K562 (cell line): Measurements from ENCODE around the gene LY6G6F. TPM values are rescaled to one million over a fixed set of nuclear protein-coding genes. Genes with fewer than 3 reads are reported as not detected.

Experiments used
- ARID1B ChIP-seq: fragments of 450-650 bp; IDR thresholded peaks from 2 replicates; pipeline ENCODE4 v1.6.1; 2016; ENCODE audit warnings: antibody characterized with exemption, mild to moderate bottlenecking, inconsistent platforms
- CHD4 ChIP-seq: fragments of 200-600 bp; sonication (generic); IDR thresholded peaks from 3 replicates; pipeline ENCODE4 v1.6.1; 2012; ENCODE audit warnings: low read depth, mild to moderate bottlenecking, mixed read lengths, low read length, inconsistent platforms; ENCODE audit not compliant: insufficient read depth, insufficient replicate concordance, poor library complexity, severe bottlenecking
- EP300 ChIP-seq: IDR thresholded peaks from 2 replicates; pipeline ENCODE4 v1.6.1; 2012; ENCODE audit warnings: low read length, improper control_type of control experiment
- EP400 ChIP-seq: fragments of 450-650 bp; IDR thresholded peaks from 2 replicates; pipeline ENCODE4 v1.6.1; 2017; ENCODE audit warnings: antibody characterized with exemption, mild to moderate bottlenecking, moderate library complexity
- FOXM1 ChIP-seq, 2 experiments: fragments of 450-650 bp in 1 of 2; sonication (generic) in 1 of 2; formaldehyde crosslinking in 1 of 2; IDR thresholded peaks; 2 replicates each; pipeline versions ENCODE4 v1.6.1 to v1.9.0; 2017 to 2022; ENCODE audit warnings: low read depth in 2 of 2, mild to moderate bottlenecking in 2 of 2, missing genetic modification reagents in 1 of 2, moderate library complexity in 1 of 2
- HEY1 ChIP-seq: fragments of 250-450 bp; sonication (Bioruptor Pico); IDR thresholded peaks from 2 replicates; pipeline ENCODE4 v1.5.0; 2020; ENCODE audit warnings: mild to moderate bottlenecking, moderate library complexity, borderline replicate concordance
- HMBOX1 ChIP-seq: sonication (generic); IDR thresholded peaks from 2 replicates; pipeline ENCODE4 v1.6.1; 2016
- HNRNPLL ChIP-seq: fragments of 200-400 bp; formaldehyde crosslinking; IDR thresholded peaks from 2 replicates; pipeline ENCODE4 v1.6.1; 2017; ENCODE audit warnings: low read length, low read depth, mild to moderate bottlenecking; ENCODE audit not compliant: poor library complexity, severe bottlenecking
- MEIS2 ChIP-seq: fragments of 450-650 bp; IDR thresholded peaks from 2 replicates; pipeline ENCODE4 v1.6.1; 2014; ENCODE audit warnings: mild to moderate bottlenecking; ENCODE audit not compliant: partially characterized antibody
- MNT ChIP-seq, 2 experiments: fragments of 450-650 bp; conservative IDR thresholded peaks; 2 replicates each; pipeline ENCODE4 v1.6.1; 2017; ENCODE audit warnings: mild to moderate bottlenecking in 2 of 2, moderate library complexity in 2 of 2
- MTA3 ChIP-seq: fragments of 450-650 bp; formaldehyde crosslinking; IDR thresholded peaks from 2 replicates; pipeline ENCODE4 v1.6.1; 2017; ENCODE audit warnings: mild to moderate bottlenecking, borderline replicate concordance
- MYC ChIP-seq, 2 experiments: fragments of 250-450 bp in 1 of 2; sonication (Bioruptor Pico) in 1 of 2; IDR thresholded peaks; 2 replicates each; pipeline versions ENCODE4 v1.5.1 to v1.6.1; 2012 to 2021; ENCODE audit warnings: low read depth in 2 of 2, borderline replicate concordance in 1 of 2, improper control_type of control experiment in 1 of 2, low read length in 1 of 2, mild to moderate bottlenecking in 1 of 2, moderate library complexity in 1 of 2
- NRF1 ChIP-seq, 2 experiments: fragments of 450-650 bp; IDR thresholded peaks in 1 of 2; conservative IDR thresholded peaks in 1 of 2; 2 replicates each; pipeline ENCODE4 v1.6.1; 2014; ENCODE audit warnings: mild to moderate bottlenecking in 2 of 2
- RBM15 ChIP-seq: fragments of 200-400 bp; formaldehyde crosslinking; IDR thresholded peaks from 2 replicates; pipeline ENCODE4 v1.6.1; 2018; ENCODE audit warnings: mild to moderate bottlenecking, low read length, moderate library complexity; ENCODE audit not compliant: insufficient read depth
- ZNF12 ChIP-seq: sonication (generic); formaldehyde crosslinking; IDR thresholded peaks from 2 replicates; pipeline ENCODE4 v1.4.0; 2020; ENCODE audit warnings: mild to moderate bottlenecking, missing genetic modification reagents
- ZNF174 ChIP-seq: fragments of 250-450 bp; sonication (Bioruptor Pico); IDR thresholded peaks from 2 replicates; pipeline ENCODE4 v1.4.0; 2020; ENCODE audit warnings: mild to moderate bottlenecking
- ZNF384 ChIP-seq: IDR thresholded peaks from 2 replicates; pipeline ENCODE4 v1.6.1; 2012; ENCODE audit warnings: low read depth, low read length, improper control_type of control experiment
- polyA plus RNA-seq, 8 experiments: library from polyadenylated mRNA; depleted of rRNA in 4 of 8; stranded (reverse) in 5 of 8; unstranded in 3 of 8; fragments of >200 nt; fragmentation: Nextera tagmentation in 2 of 8; fragmentation: Illumina TruSeq in 1 of 8; extraction: Ambion mirVana in 2 of 8; extraction: Trizol in 1 of 8; gene quantifications; 2 replicates each; pipeline versions ENCODE4 v1.2.1 to v1.2.3, GENCODE V29; 2011 to 2014; ENCODE audit warnings: inconsistent platforms in 1 of 8, missing spikeins in 1 of 8
- total RNA-seq, 7 experiments: library from RNA; depleted of rRNA in 6 of 7; stranded (reverse); fragments of >200 nt in 6 of 7; fragmentation: Illumina TruSeq in 2 of 7; extraction: Trizol in 2 of 7; gene quantifications; 2 replicates each; pipeline versions ENCODE4 v1.2.1 to v1.2.3, GENCODE V29; 2011 to 2021; ENCODE audit warnings: low replicate concordance in 1 of 7
- TF ChIP-seq, protein P1 (sequence below): fragments of 250-450 bp; sonication (Bioruptor Pico); IDR thresholded peaks from 2 replicates; pipeline ENCODE4 v1.9.0; 2021; ENCODE audit warnings: mild to moderate bottlenecking
- TF ChIP-seq, protein P2 (sequence below), 2 experiments: fragments of 200-800 bp in 1 of 2; sonication (Bioruptor generic) in 1 of 2; sonication (generic) in 1 of 2; formaldehyde crosslinking in 1 of 2; IDR thresholded peaks in 1 of 2; conservative IDR thresholded peaks in 1 of 2; 2 replicates each; pipeline versions ENCODE4 v1.5.0 to v1.6.1; 2016 to 2020; ENCODE audit warnings: missing compliant biosample characterization in 1 of 2, missing genetic modification characterization in 1 of 2, missing genetic modification reagents in 1 of 2
- TF ChIP-seq, protein P3 (sequence below): fragments of 200-800 bp; sonication (Bioruptor generic); IDR thresholded peaks from 2 replicates; pipeline ENCODE4 v1.6.1; 2017; ENCODE audit warnings: missing genetic modification characterization, missing compliant biosample characterization

LY6G6F gene
- total and polyA plus RNA-seq, 9 of the 15 experiments (the other 6 are each of a cell fraction or from before 2014, with no cell fraction given), result 0.14 to 0.50 (median 0.28) TPM; not detected in 2

DNA sequence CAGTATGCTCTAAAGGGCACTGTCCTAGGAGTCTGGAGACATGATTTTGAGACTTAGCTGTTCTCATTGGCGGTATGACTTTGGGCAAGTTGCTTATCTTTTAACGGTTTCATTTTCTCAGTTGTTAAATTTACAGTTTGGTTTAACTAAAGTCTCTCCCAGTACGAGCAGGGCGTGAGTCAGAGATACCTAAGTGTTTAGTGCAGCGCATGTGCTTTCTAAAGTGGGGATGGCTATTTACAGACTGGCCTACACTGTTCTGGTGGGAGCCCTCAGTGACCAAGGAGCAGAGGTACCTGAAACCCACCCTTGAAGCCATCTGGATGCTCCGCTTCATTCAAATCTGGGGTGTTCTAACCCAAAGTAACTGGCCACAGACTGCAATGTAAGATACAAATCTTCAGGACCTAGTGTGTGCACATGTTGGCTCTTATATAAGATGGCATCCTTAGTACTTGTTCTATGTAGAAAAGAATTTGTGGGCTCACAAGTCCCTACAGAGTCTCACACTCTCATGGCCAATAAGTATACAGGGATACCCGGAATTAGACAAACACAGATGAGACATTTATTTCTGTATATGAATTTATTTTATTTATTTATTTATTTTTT is 43.9 kb downstream of the LY6G6F start (continued):
- TF ChIP-seq FOXM1 (IDR thresholded peaks at IDR 0.05; ENCODE audit: low read depth) (0 out of 2 replicates have a peak, but pooled peaks have one; percentile 22), FOXM1 (CRISPR knock-in tag; IDR thresholded peaks at IDR 0.05; ENCODE audit: low read depth) (no peak), NRF1 (conservative IDR thresholded peaks at IDR 0.05 in 1 of 2, IDR thresholded peaks at IDR 0.05 in 1 of 2) (peak; percentile 48 to 62; a peak in 3 of 4 replicates), ARID1B (peak; percentile 32), HEY1 (CRISPR knock-in tag) (no peak), ZNF384 (no peak), ZNF174 (CRISPR knock-in tag) (0 out of 2 replicates have a peak, but pooled peaks have one; percentile 74), EP300 (peak; percentile 14; the same call in 1 of the 2 replicates), ZNF12 (CRISPR knock-in tag) (no peak), RBM15 (no peak), MEIS2 (no peak), CHD4 (no peak), HMBOX1 (peak; percentile 79), MYC (IDR thresholded peaks at IDR 0.05; ENCODE audit: low read depth, low read length) (peak; percentile 29; the same call in 1 of the 2 replicates), MYC (CRISPR knock-in tag; IDR thresholded peaks at IDR 0.05; ENCODE audit: borderline replicate concordance, low read depth) (no peak), MTA3 (peak; percentile 56; the same call in 1 of the 2 replicates), MNT (conservative IDR thresholded peaks at IDR 0.05) (peak in 1 of 2 experiments; percentile 51; a peak in 1 of 4 replicates), EP400 (peak; percentile 25; the same call in 1 of the 2 replicates), HNRNPLL (peak; percentile 85)
- TF ChIP-seq, protein P1, sequence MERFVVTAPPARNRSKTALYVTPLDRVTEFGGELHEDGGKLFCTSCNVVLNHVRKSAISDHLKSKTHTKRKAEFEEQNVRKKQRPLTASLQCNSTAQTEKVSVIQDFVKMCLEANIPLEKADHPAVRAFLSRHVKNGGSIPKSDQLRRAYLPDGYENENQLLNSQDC (CRISPR knock-in tag), result no peak
- TF ChIP-seq, protein P2, sequence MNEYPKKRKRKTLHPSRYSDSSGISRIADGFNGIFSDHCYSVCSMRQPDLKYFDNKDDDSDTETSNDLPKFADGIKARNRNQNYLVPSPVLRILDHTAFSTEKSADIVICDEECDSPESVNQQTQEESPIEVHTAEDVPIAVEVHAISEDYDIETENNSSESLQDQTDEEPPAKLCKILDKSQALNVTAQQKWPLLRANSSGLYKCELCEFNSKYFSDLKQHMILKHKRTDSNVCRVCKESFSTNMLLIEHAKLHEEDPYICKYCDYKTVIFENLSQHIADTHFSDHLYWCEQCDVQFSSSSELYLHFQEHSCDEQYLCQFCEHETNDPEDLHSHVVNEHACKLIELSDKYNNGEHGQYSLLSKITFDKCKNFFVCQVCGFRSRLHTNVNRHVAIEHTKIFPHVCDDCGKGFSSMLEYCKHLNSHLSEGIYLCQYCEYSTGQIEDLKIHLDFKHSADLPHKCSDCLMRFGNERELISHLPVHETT (CRISPR knock-in tag; conservative IDR thresholded peaks at IDR 0.05 in 1 of 2, IDR thresholded peaks at IDR 0.05 in 1 of 2), result no peak
- TF ChIP-seq, protein P3, sequence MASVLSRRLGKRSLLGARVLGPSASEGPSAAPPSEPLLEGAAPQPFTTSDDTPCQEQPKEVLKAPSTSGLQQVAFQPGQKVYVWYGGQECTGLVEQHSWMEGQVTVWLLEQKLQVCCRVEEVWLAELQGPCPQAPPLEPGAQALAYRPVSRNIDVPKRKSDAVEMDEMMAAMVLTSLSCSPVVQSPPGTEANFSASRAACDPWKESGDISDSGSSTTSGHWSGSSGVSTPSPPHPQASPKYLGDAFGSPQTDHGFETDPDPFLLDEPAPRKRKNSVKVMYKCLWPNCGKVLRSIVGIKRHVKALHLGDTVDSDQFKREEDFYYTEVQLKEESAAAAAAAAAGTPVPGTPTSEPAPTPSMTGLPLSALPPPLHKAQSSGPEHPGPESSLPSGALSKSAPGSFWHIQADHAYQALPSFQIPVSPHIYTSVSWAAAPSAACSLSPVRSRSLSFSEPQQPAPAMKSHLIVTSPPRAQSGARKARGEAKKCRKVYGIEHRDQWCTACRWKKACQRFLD, result peak; percentile 86; the same call in 1 of the 2 replicates
